Erythroblast (primary cell): ENCODE data around the gene PTPRM.

Source experiments
- DNase-seq, 2 experiments: peaks; one replicate each; lab custom pipeline; 2025; lab: John Stamatoyannopoulos, UW
- GATA1 ChIP-seq: IDR thresholded peaks from 2 replicates; pipeline ENCODE4 v1.6.1; 2011; ENCODE audit warnings: low read depth, mild to moderate bottlenecking, control low read depth, low read length, moderate library complexity
- POLR2A ChIP-seq: IDR thresholded peaks from 2 replicates; pipeline ENCODE4 v1.6.1; 2011; ENCODE audit warnings: mild to moderate bottlenecking, low read length

Gene PTPRM

DNA sequence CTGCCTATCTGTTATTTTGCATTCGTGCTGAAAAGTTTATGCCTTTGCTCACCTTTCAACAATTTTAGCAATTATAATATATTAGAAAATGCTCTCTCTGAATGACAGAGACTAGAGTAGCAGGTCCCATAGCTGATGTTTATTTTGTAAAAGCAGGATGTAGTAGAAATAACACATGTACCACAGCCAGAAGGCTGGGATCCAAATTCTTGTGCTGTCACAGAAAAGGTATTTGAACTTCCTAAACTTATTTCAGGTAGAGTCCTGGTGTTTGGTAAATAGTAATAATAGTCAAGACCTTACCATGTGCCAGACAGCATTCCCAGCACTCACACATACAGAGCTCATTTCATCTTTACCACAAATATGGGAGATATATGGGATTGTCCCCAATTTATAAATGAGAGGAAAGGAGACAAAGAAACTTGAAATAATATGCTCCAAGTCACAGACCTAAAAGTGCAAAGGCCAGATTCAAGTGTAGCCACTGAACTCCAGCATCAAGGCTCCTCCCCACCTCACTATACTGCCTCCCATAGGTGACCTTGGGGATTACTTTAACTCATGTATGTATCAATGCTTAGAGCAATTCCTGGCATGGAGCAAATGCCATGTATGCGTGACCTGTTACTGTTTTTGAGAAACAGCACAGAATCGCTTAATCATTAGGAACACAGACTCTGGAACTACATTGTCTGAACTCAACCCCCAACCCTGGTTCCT is 757.4 kb downstream of the PTPRM start:
- no peak for DNase-seq
- no peak for TF ChIP-seq POLR2A
- TF ChIP-seq GATA1, result no peak

DNA sequence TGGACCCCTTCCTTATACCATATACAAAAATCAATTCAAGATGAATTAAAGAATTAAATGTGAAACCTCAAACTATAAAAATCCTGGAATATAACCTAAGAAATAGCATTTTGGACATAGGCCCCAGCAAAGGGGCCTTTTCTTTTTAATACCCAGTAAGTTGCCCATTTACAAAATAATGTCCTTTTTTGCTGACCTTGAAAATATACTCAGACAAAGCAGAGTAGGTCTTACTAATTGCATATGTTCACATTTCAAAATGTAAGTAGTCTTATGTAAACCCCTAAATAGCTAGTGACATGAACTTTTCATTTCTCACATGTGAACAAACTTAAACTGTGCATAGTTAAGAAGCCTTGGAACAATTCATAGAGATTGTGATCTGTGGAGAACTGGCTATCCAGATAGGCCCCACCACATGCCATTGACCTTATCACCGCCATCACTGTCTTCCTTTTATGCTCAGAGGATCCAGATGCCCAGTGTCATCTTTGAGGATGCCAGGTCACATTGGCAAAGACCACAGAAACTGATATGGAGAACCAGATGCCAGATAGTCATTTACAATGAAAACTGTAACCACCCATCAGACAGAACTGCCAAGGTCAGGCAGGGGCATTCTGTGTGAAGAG is 759.8 kb downstream of the PTPRM start:
- TF ChIP-seq POLR2A (no peak), GATA1 (no peak)

GRCh38 chr18:8328126-8328525 is 761.0 kb downstream of the PTPRM start:
- no peak for DNase-seq
- no peak for TF ChIP-seq POLR2A
- TF ChIP-seq GATA1, result no peak

More for the DNA sequence above, 759.8 kb downstream of the PTPRM start:
- DNase-seq, result no peak

DNA sequence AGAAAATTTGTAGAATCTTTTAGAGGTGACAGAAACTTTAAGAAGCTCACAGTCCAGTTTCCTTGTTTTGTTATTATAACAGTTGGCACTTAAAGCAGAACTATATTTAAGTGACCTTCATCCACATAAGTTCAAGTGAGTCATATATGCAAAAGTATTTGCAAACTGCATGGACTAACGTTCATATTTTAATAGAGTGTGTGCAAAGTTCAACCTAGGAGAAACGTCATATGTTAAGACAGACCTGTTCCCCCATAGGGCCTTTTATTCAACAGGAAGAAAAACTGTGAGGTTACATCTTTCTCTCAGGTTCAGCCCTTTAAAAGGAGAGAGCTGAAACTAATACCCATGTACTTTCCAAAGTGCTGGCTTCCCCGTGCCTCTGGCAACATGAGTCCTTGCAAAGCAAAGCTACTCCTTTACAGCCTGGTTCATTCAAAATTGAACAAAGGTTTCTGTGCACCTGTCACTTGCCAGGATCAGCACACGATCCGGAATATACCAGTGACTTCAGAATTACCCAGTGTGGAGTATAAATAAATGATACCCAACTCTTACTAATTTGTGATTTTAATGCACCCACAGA is 762.2 kb downstream of the PTPRM start:
- DNase-seq, result no peak
- TF ChIP-seq GATA1, result no peak
- TF ChIP-seq POLR2A, result no peak

- no peak for DNase-seq
Observed at GRCh38 chr18:8330575-8330974, 763.5 kb downstream of the PTPRM start.

GRCh38 chr18:8332286-8332685 is 765.2 kb downstream of the PTPRM start:
- TF ChIP-seq GATA1, result no peak
- no peak for TF ChIP-seq POLR2A
- no peak for DNase-seq

More at GRCh38 chr18:8330575-8330974, 763.5 kb downstream of the PTPRM start:
- TF ChIP-seq POLR2A (no peak), GATA1 (no peak)

DNA sequence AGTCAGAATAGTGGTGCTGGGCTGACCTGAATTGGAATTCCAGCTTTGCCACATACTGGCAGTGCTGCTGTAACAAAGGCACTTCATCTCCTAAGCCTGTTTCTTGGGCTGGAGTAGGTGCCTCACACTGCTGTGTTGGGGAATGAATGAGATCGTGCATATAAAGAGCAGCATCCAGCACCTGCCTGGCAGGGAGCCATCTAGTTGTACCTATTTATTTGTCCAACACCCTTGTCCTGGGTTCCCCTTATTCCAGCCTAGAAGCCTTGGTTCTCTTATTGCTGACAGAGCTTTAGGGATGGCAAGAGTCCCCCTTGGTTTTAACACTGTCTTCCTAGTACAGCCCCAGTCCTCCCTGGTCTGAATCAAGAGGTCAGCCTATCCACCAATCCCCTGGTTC is 766.8 kb downstream of the PTPRM start:
- DNase-seq, result no peak
- TF ChIP-seq POLR2A (no peak), GATA1 (no peak)

GRCh38 chr18:8337211-8337610 is 770.1 kb downstream of the PTPRM start:
- no peak for TF ChIP-seq POLR2A
- no peak for TF ChIP-seq GATA1
- DNase-seq, result no peak

- TF ChIP-seq POLR2A (no peak), GATA1 (no peak)
- DNase-seq, result no peak
Observed at GRCh38 chr18:8339210-8339609, 772.1 kb downstream of the PTPRM start.

DNA sequence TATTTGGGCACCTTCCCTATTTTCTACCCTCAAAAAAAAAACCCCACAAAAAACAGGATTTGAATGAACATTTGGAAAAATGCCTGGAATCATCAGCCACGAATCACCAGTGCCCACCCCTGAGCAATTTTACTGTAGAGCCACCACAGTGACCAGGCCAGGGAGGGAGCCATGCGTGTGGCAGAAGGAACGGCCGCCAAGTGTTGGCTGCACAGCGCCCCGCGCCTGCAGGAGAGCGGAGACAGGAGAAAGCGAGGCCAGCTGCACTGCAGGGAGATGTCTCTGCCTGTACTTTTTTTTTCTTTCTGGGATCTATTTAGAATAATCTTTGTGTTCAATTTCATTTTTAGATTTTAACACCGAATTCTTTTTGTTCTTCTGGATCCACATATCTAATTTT is 772.8 kb downstream of the PTPRM start:
- no peak for TF ChIP-seq POLR2A
- no peak for TF ChIP-seq GATA1
- DNase-seq, result no peak

- no peak for TF ChIP-seq POLR2A
- TF ChIP-seq GATA1, result no peak
- no peak for DNase-seq
Observed at GRCh38 chr18:8341481-8342230, 774.5 kb downstream of the PTPRM start.

DNA sequence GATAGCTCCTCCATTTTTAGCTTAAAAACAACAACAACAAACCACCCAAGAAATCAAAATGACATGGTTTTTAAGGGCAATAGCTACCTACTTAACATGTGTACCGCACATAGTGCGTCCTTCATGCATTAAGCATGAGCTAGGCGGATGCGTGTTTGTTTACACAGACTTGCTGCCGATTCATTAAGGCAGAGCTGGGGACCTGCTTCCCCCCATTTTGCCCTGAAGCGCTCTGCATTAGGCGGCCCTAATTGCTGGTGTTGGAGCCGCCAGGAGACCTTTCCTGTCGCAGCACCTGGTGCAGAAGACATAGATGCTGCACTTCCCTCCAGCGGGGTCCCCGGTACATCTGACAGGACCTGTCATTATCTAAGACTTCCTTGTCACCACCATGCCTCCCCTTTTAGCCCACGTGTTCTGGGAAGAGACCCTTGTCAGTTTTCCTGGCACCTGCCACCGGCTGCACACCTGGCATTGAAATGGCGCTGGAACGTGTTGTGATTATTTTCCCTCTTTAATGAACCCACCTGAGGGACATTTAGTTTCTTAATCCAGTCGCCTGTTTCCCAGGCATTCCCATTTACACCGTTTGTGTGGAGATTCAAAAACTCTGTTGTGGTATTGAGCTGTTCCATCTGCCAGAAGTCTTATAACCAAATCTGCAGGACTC is 781.1 kb downstream of the PTPRM start:
- TF ChIP-seq GATA1 (no peak), POLR2A (no peak)
- no peak for DNase-seq

DNA sequence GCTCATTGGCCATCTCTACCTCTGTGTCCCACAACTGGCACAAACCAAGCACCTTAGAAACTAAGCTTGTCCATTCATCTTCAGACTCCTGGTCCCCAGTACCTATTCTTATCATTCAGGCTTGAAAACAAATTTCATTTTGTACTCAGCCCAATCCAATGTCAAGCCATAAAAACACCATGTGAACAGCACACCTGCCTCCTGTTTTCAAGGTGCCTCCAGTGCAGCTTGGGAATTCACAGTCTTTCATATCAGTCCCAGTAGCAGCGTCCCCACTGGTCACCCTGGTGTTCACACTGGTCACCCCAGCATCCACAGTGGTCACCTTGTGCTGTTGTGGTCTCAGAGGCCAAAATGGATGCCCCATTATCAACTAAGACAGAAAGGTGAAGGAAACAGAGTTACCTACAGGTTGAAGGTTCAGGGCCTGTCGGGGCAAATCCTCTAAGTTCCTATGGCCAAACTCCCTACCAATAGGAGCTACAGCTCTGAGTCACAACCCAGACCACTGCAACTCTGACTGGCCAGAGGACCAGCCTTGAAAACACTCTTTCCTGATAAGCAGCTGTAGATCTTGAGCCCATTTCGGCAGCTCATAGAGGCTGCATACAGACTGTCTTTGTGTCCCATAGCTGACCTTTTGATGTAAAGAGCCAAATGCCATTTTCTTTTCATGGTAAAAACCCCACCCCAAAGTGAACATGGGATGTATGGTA is 782.6 kb downstream of the PTPRM start:
- TF ChIP-seq GATA1, result no peak
- no peak for TF ChIP-seq POLR2A
- no peak for DNase-seq
